ENCODE measurements around the gene RASA1.

- TF ChIP-seq, protein P1, sequence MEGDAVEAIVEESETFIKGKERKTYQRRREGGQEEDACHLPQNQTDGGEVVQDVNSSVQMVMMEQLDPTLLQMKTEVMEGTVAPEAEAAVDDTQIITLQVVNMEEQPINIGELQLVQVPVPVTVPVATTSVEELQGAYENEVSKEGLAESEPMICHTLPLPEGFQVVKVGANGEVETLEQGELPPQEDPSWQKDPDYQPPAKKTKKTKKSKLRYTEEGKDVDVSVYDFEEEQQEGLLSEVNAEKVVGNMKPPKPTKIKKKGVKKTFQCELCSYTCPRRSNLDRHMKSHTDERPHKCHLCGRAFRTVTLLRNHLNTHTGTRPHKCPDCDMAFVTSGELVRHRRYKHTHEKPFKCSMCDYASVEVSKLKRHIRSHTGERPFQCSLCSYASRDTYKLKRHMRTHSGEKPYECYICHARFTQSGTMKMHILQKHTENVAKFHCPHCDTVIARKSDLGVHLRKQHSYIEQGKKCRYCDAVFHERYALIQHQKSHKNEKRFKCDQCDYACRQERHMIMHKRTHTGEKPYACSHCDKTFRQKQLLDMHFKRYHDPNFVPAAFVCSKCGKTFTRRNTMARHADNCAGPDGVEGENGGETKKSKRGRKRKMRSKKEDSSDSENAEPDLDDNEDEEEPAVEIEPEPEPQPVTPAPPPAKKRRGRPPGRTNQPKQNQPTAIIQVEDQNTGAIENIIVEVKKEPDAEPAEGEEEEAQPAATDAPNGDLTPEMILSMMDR (conservative IDR thresholded peaks at IDR 0.05; ENCODE audit: low read depth, low read length) = no peak
- TF ChIP-seq EZH2phosphoT487 (IDR thresholded peaks at IDR 0.05; ENCODE audit: borderline replicate concordance, low read length) = no peak
Measured at GRCh38 chr5:87418506-87418905, 150.8 kb downstream of the RASA1 start.

All from PC-3 (cell line).